Astrocyte of the cerebellum (primary cell): ENCODE data around the gene FAF2.

ENCODE experiments used
- DNase-seq: peaks from one replicate; pipeline ENCODE4 v3.0.0-alpha.2; 2011; ENCODE audit warnings: low read depth
- H3K4me3 ChIP-seq: 2 replicates; pipeline ENCODE4 v1.5.1; 2011; ENCODE audit warnings: mild to moderate bottlenecking, low read depth, low read length, moderate library complexity
- in situ Hi-C: cut with HindIII; loops from 2 replicates; pipeline ENCODE4 v1.10.0; 2017; ENCODE audit warnings: low sequenced_read_pairs
- TF ChIP-seq, protein P1 (sequence below): IDR thresholded peaks from 2 replicates; pipeline ENCODE4 v1.5.1; 2012; ENCODE audit warnings: low read length, low read depth, moderate library complexity, mild to moderate bottlenecking; ENCODE audit errors: missing control alignments

The FAF2 gene

DNA sequence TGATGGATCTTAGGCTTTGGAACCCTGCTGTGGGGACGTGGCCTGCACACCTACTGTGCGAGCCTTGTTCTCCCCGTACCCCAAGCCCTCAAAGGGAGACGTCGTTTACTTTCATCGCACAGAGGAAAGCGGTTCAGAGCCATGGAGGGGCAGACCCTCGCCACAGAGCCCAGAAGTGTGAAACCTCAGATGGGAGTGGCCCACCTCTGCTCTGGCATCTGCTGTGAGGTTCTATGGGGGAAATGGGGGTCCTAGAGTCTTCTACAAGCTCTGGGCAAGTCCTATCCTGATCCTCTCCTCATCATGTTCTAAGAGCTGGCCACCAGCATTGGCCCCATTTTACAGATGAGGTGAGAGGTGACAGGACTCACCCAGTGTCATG lies 92.8 kb downstream of the FAF2 start:
- TF ChIP-seq, protein P1, sequence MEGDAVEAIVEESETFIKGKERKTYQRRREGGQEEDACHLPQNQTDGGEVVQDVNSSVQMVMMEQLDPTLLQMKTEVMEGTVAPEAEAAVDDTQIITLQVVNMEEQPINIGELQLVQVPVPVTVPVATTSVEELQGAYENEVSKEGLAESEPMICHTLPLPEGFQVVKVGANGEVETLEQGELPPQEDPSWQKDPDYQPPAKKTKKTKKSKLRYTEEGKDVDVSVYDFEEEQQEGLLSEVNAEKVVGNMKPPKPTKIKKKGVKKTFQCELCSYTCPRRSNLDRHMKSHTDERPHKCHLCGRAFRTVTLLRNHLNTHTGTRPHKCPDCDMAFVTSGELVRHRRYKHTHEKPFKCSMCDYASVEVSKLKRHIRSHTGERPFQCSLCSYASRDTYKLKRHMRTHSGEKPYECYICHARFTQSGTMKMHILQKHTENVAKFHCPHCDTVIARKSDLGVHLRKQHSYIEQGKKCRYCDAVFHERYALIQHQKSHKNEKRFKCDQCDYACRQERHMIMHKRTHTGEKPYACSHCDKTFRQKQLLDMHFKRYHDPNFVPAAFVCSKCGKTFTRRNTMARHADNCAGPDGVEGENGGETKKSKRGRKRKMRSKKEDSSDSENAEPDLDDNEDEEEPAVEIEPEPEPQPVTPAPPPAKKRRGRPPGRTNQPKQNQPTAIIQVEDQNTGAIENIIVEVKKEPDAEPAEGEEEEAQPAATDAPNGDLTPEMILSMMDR = no peak
- in situ Hi-C loops = no loop called here
- H3K4me3 ChIP-seq = no peak overlapping the region
- DNase-seq = no peak

DNA sequence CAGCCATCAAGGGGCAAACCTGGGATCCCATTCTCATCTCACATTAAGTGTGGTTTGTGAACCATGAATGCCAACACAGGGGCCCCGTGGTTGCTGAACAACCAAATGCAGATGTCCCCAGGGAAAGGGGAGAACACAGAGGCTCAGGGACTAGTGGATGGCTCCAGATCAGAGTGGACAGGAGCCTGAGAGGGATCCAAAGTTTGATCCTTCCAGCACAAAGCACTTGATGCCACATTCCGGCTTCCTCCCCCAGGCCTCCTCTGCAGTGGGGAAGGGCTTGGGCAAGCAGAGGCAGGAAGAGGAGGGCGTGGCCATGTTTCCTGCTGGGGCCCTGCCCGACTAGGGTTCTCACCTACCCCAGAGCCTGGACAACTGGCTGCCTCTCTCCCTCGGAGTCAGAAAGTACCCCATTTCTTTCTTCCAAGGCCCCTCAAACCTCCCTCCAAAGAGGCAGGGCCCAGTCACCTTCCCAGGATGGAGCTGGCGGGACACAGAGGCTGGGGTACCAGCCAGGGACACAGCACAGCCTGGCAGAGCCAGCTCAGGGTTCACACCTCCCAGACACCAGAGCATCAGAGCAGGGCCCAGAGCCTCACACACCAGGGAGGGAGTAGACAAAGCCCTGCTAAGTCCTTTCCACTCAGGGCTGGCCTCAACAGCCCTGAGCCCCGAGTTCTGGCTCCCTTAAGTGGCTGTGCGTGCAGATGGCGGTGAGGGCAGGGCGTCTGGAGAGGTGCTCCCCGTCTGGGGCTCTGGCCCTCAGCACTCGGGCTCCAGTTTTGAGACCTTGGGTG lies 93.4 kb downstream of the FAF2 start:
- no peak for DNase-seq
- TF ChIP-seq, protein P1 = no peak
- H3K4me3 ChIP-seq = no peak overlapping the region
- in situ Hi-C loops = no loop called here

DNA sequence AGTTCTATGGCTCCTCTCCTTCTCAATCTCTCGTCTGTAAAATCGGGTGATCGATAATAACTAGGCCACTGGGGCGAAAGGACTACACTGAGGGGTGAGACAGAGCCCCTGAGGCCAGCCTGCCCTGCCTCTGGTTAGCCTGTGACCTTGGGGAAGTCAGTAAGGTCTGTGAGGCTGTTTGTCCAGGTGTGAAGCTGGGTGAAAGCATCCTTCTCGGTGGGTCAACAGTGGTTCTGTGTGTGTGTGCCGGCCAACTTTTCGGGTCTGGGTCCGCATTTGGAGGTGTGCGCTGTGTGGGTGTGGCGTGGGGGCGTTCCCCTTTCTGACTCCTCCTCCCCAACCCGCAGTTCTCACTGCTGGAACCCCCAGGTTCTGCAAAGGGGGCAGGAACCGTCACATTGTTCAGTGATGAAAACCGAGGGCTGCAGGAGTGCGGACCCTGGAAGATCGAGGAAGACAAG lies 94.0 kb downstream of the FAF2 start:
- peak overlapping the region; percentile 53 for H3K4me3 ChIP-seq
- TF ChIP-seq, protein P1 = no peak
- no peak for DNase-seq
- in situ Hi-C loops = no loop called here

DNA sequence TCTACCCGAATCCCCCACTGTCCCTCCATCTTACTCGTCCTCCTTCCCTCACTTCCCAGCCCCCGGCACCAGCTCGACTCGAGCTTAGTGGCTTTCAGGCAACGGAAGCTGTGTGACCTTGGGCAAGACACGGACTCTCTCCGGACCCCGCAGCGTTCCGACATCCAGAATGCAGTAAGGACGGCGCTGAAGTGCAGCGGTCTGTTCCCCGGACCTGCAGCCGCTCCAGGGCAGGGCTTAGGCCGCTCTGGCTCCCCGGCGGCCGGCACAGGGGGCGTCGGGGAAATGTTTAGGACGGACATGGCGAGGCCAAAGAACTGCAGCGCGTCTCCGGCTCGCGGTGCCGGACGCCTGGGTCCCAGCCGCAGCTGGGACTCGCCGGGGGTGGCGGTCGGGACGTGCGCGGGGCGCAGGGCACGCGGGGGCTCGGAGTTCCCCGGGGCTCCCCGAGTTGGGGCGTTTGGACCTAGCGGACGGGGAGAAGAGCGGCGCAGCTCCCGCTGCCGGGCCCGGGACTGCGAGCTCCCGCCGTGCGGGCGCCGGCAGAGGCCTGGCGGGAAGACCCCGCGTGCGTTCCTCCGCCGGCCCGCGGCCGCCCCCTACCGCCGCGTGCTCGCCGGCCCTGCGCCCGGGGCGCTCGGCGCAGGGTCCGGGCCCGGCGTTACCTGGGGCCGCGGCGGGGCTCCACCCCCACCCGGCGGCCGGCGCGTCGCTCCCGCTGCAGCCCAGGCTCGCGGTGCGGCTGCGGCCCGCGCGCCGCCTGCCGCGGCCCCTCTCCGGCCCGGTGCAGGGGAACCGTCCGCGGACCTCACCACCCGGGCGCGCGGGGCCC lies 94.6 kb downstream of the FAF2 start:
- TF ChIP-seq, protein P1 = no peak
- DNase-seq = no peak
- in situ Hi-C loops = no loop called here
- peak overlapping the region; percentile 53 for H3K4me3 ChIP-seq

DNA sequence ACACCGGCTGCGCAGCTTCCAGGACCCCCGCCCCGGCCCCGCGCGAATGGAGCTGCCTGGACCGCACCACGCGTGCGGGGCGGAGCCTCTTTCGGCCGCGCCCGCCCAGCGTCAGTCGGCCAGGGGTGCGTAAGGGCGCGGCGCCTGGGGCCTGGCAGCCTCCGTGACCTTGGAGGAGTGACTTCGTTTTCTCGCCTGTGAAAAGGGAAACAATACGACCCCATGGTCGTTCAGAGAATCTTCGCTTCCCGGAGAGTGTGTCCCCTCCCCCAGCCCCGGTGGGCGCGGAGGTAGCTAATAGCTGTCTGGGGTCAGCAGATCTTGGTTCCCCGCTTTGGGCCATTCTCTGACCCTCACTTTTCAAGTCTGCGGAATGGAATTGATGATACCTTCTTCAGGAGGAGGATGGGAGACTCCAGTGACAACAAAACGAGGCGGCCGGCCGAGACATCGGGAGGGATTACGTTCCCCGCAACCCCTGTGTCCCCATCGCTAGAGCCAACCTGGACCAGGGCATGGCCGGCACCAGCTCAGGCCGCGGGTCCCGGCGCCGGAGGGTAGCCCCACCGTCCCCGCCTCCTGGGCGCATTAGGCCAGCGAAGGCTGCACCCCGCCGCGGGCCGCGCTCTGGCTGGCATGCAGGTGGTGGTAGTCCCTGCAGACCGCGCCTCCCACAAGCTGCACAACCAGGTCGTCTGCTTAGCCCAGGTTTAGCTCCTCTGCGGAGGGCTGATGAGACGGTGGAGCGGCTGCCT lies 95.4 kb downstream of the FAF2 start:
- TF ChIP-seq, protein P1 = no peak
- DNase-seq = no peak
- peak overlapping the region; percentile 53 for H3K4me3 ChIP-seq
- in situ Hi-C loops = no loop called here

DNA sequence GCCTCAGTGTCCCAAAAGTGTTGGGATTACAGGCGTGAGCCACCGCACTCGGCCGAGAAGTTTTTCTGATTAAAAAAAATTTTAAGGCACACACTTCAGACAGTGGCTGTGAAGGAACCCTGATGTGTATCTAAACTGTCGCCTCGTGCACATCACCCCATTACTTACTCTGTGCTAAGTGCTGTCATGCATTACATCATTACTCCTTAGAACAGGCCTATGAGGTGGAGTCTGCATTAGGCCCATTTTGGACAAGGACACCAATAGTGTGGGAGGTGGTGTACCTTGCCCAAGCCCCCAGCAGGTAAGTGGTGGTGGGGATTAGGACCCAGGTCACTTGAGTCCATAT lies 97.2 kb downstream of the FAF2 start:
- H3K4me3 ChIP-seq = no peak overlapping the region
- DNase-seq = no peak
- TF ChIP-seq, protein P1 = no peak
- in situ Hi-C loops = no loop called here
